ENCODE measurements around the gene AKAP7. TPM values are rescaled to one million over a fixed set of nuclear protein-coding genes. Genes with fewer than 3 reads are reported as not detected.

Gene AKAP7
- total and polyA plus RNA-seq, 2 donors (not counting 3 experiments of a cell fraction or from before 2014, with no cell fraction given), result 0.76 to 3.3 TPM

DNA sequence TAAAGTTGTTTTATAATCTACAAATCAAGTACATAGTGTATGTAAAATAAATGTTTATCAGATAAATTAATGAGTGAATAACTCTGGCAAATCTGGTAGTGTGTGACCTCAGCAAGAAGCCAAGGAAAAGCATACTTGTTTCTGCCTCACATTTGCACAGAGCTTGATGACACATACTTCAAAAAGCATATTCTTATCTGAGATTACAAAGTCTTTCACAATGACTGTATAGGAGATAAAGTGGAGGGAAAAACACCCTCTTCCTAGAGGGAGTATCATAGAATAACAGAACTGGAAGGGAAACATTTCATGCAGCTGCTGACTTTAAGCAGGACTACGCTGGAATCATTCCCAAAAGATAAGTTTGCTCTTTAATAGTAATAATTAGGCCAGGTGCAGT lies 28.1 kb upstream of the AKAP7 start:
- dilution Hi-C loops (cut with MboI; ENCODE audit: extremely low pct_ligation_motif_present, low sequenced_read_pairs), result no loop called here

More for the DNA sequence above, 28.1 kb upstream of the AKAP7 start:
- Histone ChIP-seq H3K36me3 (ENCODE audit: control insufficient read depth in 2 of 2, extremely low read depth in 1 of 2, insufficient read depth in 2 of 2, low read length in 2 of 2) (no peaks in the 10 kb centered on the region), H3K4me2 (ENCODE audit: insufficient read depth, low read length) (peak overlapping the region; percentile 34), H3K4me3 (replicated peaks in 1 of 3; ENCODE audit: insufficient read depth in 1 of 3, low read depth in 1 of 3, low read length in 3 of 3) (no peak overlapping the region), H3K4me1 (ENCODE audit: control insufficient read depth, extremely low read depth, insufficient read depth, low read length) (peaks cover 21% of the 10 kb centered on the region), H3K27ac (ENCODE audit: insufficient read depth, low read depth, low read length) (peak overlapping the region; percentile 55), H4K20me1 (replicated peaks; ENCODE audit: control insufficient read depth, extremely low read depth, insufficient read depth, low read length) (no peaks in the 10 kb centered on the region), H3K79me2 (ENCODE audit: control insufficient read depth, insufficient read depth, low read length) (no peaks in the 10 kb centered on the region), H2AFZ (ENCODE audit: low read depth, low read length) (no peak overlapping the region), H3K9ac (replicated peaks; ENCODE audit: extremely low read depth, insufficient read depth, low read length) (no peak overlapping the region), H3K9me3 (replicated peaks; ENCODE audit: control insufficient read depth, insufficient read depth, low read length) (no peaks in the 10 kb centered on the region), H3K9me1 (replicated peaks; ENCODE audit: control insufficient read depth, extremely low read depth, insufficient read depth, low read length) (no peaks in the 10 kb centered on the region), H3K27me3 (ENCODE audit: control insufficient read depth in 2 of 2, insufficient read depth in 2 of 2, low read length in 2 of 2) (no peaks in the 10 kb centered on the region)
- no TSS peak for BruUV-seq (replicated peaks)
- no peak for TF ChIP-seq CTCF (IDR thresholded peaks at IDR 0.05; ENCODE audit: extremely low read depth in 1 of 2, insufficient read depth in 1 of 2, low read depth in 1 of 2, low read length in 2 of 2)
- no peak for TF ChIP-seq MYC (IDR thresholded peaks at IDR 0.05; ENCODE audit: low read depth, low read length)
- TF ChIP-seq GATA2 (IDR thresholded peaks at IDR 0.05; ENCODE audit: insufficient read depth, insufficient read length, low read depth, low read length), result peak; percentile 96
- TF ChIP-seq FOS (IDR thresholded peaks at IDR 0.05; ENCODE audit: borderline replicate concordance, insufficient read depth, low read length), result peak; percentile 88
- TF ChIP-seq, protein P1, sequence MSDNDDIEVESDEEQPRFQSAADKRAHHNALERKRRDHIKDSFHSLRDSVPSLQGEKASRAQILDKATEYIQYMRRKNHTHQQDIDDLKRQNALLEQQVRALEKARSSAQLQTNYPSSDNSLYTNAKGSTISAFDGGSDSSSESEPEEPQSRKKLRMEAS (IDR thresholded peaks at IDR 0.05; ENCODE audit: insufficient read depth, insufficient read length), result no peak
- TF ChIP-seq EZH2 (IDR thresholded peaks at IDR 0.05; ENCODE audit: borderline replicate concordance, low read depth, low read length, severe bottlenecking), result no peak
- TF ChIP-seq POLR2A (IDR thresholded peaks at IDR 0.05; ENCODE audit: low read depth, low read length), result peak; percentile 47
- peak; percentile 76 for TF ChIP-seq JUN (IDR thresholded peaks at IDR 0.05; ENCODE audit: borderline replicate concordance, insufficient read depth, insufficient read length, low read depth)
- peak; percentile 41 for TF ChIP-seq POLR2AphosphoS5 (IDR thresholded peaks at IDR 0.05; ENCODE audit: insufficient read depth, low read depth, low read length)
- FAIRE-seq (peak; percentile 90), DNase-seq (ENCODE audit: low read depth, low spot score) (peak; percentile 88)
- POLR2A ChIA-PET, result no interaction called here
- intact Hi-C loops (cut with micrococcal nuclease), result loop anchor here (2.0 kb wide), 2 partner anchors 28 to 44 kb away; partner anchors contain the start of genes AKAP7 and EPB41L2
- CTCF ChIA-PET, result interaction anchor here (0.8 to 2.0 kb wide), 6 partner anchors 10 to 235 kb away, joined by 3 to 8 read pairs (median 5); partner anchors contain the start of gene EPB41L2
